Mesendoderm (in vitro differentiated cells): ENCODE results near the gene GDNF.
A peak's percentile ranks its signal among the peaks of the same experiment; 100 is the strongest.

Source experiments
- DNase-seq: peaks from one replicate; pipeline ENCODE4 v3.0.0; 2013
- H2AK5ac ChIP-seq: 2 replicates; pipeline ENCODE4 v1.6.1; 2013; ENCODE audit warnings: low read length, inconsistent platforms
- H2BK120ac ChIP-seq: 2 replicates; pipeline ENCODE4 v1.6.1; 2013; ENCODE audit warnings: low read depth, mild to moderate bottlenecking, low read length, moderate library complexity, mixed read lengths
- H2BK15ac ChIP-seq: replicated peaks from 2 replicates; pipeline ENCODE4 v1.6.1; 2013; ENCODE audit warnings: low read depth, mild to moderate bottlenecking, moderate library complexity
- H2BK5ac ChIP-seq: 2 replicates; pipeline ENCODE4 v1.6.1; 2013; ENCODE audit warnings: low read length, inconsistent platforms
- H3K18ac ChIP-seq: 2 replicates; pipeline ENCODE4 v1.6.1; 2013; ENCODE audit warnings: mild to moderate bottlenecking, low read length, mixed read lengths
- H3K23ac ChIP-seq: one replicate; pipeline ENCODE4 v1.6.1; 2013; ENCODE audit warnings: low read length
- H3K27ac ChIP-seq: 2 replicates; pipeline ENCODE4 v1.5.1; 2013; ENCODE audit warnings: low read depth, mild to moderate bottlenecking, inconsistent platforms, low read length, moderate library complexity
- H3K27me3 ChIP-seq: 2 replicates; pipeline ENCODE4 v1.6.1; 2013; ENCODE audit warnings: low read length, control low read depth, mild to moderate bottlenecking, inconsistent platforms; ENCODE audit not compliant: insufficient read depth, poor library complexity
- H3K36me3 ChIP-seq: 2 replicates; pipeline ENCODE4 v1.6.1; 2013; ENCODE audit warnings: low read length, inconsistent platforms; ENCODE audit not compliant: control insufficient read depth, insufficient read depth
- H3K4ac ChIP-seq: one replicate; pipeline ENCODE4 v1.6.1; 2013; ENCODE audit warnings: low read depth, mild to moderate bottlenecking, low read length, moderate library complexity
- H3K4me1 ChIP-seq: 2 replicates; pipeline ENCODE4 v1.6.1; 2013; ENCODE audit warnings: low read depth, low read length, inconsistent platforms; ENCODE audit not compliant: control insufficient read depth
- H3K4me2 ChIP-seq: 2 replicates; pipeline ENCODE4 v1.6.1; 2013; ENCODE audit warnings: low read length
- H3K4me3 ChIP-seq: 2 replicates; pipeline ENCODE4 v1.5.1; 2013; ENCODE audit warnings: mild to moderate bottlenecking, low read length
- H3K56ac ChIP-seq: one replicate; pipeline ENCODE4 v1.6.1; 2013; ENCODE audit warnings: low read length
- H3K79me1 ChIP-seq: 2 replicates; pipeline ENCODE4 v1.6.1; 2013; ENCODE audit warnings: low read length, inconsistent platforms
- H3K79me2 ChIP-seq: 2 replicates; pipeline ENCODE4 v1.6.1; 2013; ENCODE audit warnings: mild to moderate bottlenecking, low read length; ENCODE audit not compliant: control insufficient read depth, insufficient read depth
- H3K9ac ChIP-seq: 2 replicates; pipeline ENCODE4 v1.6.1; 2013; ENCODE audit warnings: low read length, inconsistent platforms
- H4K5ac ChIP-seq: one replicate; pipeline ENCODE4 v1.6.1; 2013; ENCODE audit warnings: low read length
- H4K8ac ChIP-seq: one replicate; pipeline ENCODE4 v1.6.1; 2013; ENCODE audit warnings: low read depth, mild to moderate bottlenecking, control low read depth, low read length, moderate library complexity
- WGBS: extraction: QIAGEN DNeasy Blood & Tissue Kit; methylation state at CpG from one replicate; pipeline ENCODE4 v1.1.7; 2013; ENCODE audit warnings: low lambda C conversion rate, missing lambda C conversion rate; ENCODE audit not compliant: insufficient coverage; ENCODE audit errors: extremely low coverage; 5-methylcytosine and 5-hydroxymethylcytosine counted together

GDNF gene

DNA sequence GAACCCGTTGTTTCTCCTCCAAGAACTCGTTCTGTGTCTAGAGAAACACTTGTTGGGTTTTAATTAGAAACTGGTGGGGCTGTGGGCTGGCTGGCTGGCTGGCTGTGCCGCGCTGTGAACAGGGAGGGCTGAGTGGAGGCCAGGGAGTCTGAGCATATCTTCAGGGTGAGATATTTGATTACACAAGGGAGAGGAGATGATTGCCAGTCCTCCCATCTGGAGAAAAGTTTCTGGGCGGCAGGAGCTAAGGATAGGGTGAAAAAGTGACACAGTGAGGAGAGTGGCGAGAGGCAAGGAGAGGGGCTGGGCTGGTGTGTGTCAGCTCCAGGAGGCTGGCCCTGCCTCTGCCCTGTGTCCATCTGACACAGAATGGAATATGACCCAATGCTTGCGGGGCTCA, 63.0 kb downstream of the GDNF start:
- Histone ChIP-seq H3K56ac (no peak overlapping the region), H3K4me1 (no peaks in the 10 kb centered on the region), H3K4me3 (no peak overlapping the region), H3K18ac (no peak overlapping the region), H2BK120ac (no peak overlapping the region), H3K4me2 (no peak overlapping the region), H2AK5ac (no peak overlapping the region), H3K4ac (no peak overlapping the region), H2BK15ac (no peak overlapping the region), H3K36me3 (no peaks in the 10 kb centered on the region), H4K8ac (no peak overlapping the region), H3K23ac (no peak overlapping the region), H2BK5ac (no peak overlapping the region), H4K5ac (no peak overlapping the region), H3K27me3 (no peaks in the 10 kb centered on the region), H3K79me2 (no peaks in the 10 kb centered on the region), H3K79me1 (no peaks in the 10 kb centered on the region), H3K27ac (no peak overlapping the region), H3K9ac (no peak overlapping the region)
- WGBS: no CpG with 5 or more reads among the region's 7 CpGs
- DNase-seq: no peak

DNA sequence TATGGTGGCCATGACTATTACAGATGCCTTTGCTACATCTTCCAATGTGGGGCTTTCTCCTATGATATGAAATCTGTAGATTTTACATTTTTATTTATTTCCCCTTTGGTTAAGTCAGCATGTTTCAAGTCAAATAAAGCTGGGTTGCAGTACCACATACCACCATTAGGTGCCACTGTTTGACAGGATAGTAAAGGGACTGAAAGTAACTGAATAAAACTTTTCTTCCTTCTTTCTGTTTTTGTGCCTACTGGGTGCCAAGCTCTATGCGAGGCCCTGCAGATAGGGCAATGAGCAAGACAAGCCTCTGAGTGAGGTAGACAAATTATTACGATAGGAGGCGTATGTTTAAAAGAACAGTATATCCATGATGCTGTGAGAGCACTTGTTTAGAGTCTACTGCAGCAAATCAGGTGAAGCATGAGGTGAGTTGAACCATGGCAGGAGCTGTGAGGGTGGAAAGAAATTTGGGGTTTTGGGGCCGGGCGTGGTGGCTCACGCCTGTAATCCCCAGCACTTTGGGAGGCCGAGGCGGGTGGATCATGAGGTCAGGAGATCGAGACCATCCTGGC, 64.8 kb downstream of the GDNF start:
- DNase-seq: peak; percentile 66
- Histone ChIP-seq H2AK5ac (no peak overlapping the region), H3K18ac (no peak overlapping the region), H3K4me2 (no peak overlapping the region), H3K9ac (no peak overlapping the region), H3K4me3 (no peak overlapping the region), H3K36me3 (no peaks in the 10 kb centered on the region), H2BK15ac (no peak overlapping the region), H3K56ac (no peak overlapping the region), H3K79me1 (no peaks in the 10 kb centered on the region), H2BK120ac (no peak overlapping the region), H2BK5ac (no peak overlapping the region), H3K27me3 (no peaks in the 10 kb centered on the region), H4K5ac (no peak overlapping the region), H3K27ac (no peak overlapping the region), H3K79me2 (no peaks in the 10 kb centered on the region), H3K4ac (no peak overlapping the region), H3K23ac (no peak overlapping the region), H4K8ac (no peak overlapping the region), H3K4me1 (no peaks in the 10 kb centered on the region)
- WGBS: no CpG with 5 or more reads among the region's 9 CpGs

DNA sequence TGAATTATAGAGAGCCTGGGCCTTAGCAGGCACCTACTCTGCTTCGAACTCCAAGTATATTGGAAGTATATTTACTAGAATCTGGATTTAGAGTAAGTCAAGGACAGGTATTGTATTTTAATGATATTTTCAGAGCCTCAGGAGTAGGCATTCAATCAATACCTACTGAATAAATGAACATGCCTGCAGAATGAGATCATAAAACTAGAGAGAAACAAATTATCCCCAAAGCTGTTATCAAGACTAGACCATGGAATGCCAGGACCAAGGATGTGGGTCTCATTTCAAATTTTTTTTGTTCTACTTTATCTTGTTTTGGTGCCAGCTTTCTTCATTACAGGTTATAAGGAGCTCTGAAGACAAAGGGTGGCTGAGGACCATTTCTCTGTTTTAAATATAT, 66.0 kb downstream of the GDNF start:
- no peak overlapping the region for H3K4ac ChIP-seq
- H2BK5ac ChIP-seq: no peak overlapping the region
- WGBS: no CpG with 5 or more reads among the region's 1 CpG
- no peaks in the 10 kb centered on the region for H3K27me3 ChIP-seq
- H2AK5ac ChIP-seq: no peak overlapping the region
- H4K8ac ChIP-seq: no peak overlapping the region
- no peak for DNase-seq
- H3K79me2 ChIP-seq: no peaks in the 10 kb centered on the region
- no peak overlapping the region for H3K4me2 ChIP-seq
- H3K23ac ChIP-seq: no peak overlapping the region
- H3K36me3 ChIP-seq: no peaks in the 10 kb centered on the region
- H2BK15ac ChIP-seq: no peak overlapping the region
- H3K9ac ChIP-seq: no peak overlapping the region
- no peak overlapping the region for H3K4me3 ChIP-seq
- H3K4me1 ChIP-seq: no peaks in the 10 kb centered on the region
- no peak overlapping the region for H4K5ac ChIP-seq
- H3K79me1 ChIP-seq: no peaks in the 10 kb centered on the region
- no peak overlapping the region for H3K18ac ChIP-seq
- H3K27ac ChIP-seq: no peak overlapping the region
- no peak overlapping the region for H2BK120ac ChIP-seq
- no peak overlapping the region for H3K56ac ChIP-seq

DNA sequence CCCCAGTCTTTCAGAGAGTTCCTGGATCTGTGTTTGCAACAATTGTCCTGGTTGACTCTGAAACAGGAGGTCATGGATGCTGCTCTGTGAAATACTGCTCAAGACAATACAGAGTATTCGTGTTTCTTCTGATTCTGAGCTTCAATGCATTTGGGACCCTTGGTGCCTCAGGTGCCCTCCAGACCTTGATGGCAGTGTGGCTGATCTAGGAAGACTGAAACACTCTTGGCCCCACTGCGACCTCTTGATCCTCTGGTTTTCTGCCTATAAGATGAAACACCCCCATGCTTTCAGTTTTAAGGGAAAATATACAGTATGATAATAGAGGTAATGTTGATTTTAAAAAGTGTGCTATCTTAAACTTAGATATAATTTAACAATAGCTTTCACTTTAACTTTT, 67.6 kb downstream of the GDNF start:
- Histone ChIP-seq H2BK5ac (no peak overlapping the region), H3K27ac (no peak overlapping the region)

DNA sequence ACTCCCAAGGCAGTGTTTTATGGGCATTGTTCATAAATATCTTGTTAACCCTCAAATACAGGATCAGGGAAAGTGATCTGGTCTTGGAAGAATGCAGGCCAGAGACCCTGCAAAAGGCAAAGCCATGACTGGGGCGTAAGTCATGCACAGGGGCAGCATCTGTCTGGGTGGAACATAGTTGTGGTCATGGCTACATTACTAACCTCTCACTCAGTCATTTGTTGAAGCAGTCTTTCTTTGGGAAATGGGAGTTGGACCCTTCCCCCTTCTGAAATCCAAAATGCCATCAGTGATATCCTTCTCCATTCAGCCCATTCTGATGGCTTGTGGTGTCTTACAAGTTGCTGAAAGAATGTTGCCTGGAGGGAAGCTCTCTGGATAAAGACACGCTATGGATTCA, 68.1 kb downstream of the GDNF start:
- Histone ChIP-seq H3K27me3 (no peaks in the 10 kb centered on the region), H2BK15ac (no peak overlapping the region), H3K79me2 (no peaks in the 10 kb centered on the region), H3K27ac (no peak overlapping the region), H3K56ac (no peak overlapping the region), H2AK5ac (no peak overlapping the region), H3K79me1 (no peaks in the 10 kb centered on the region), H3K9ac (no peak overlapping the region), H3K4ac (no peak overlapping the region), H3K4me3 (no peak overlapping the region), H3K4me2 (no peak overlapping the region), H3K36me3 (no peaks in the 10 kb centered on the region), H4K5ac (no peak overlapping the region), H3K18ac (no peak overlapping the region), H4K8ac (no peak overlapping the region), H2BK120ac (no peak overlapping the region), H2BK5ac (no peak overlapping the region), H3K4me1 (no peaks in the 10 kb centered on the region), H3K23ac (no peak overlapping the region)
- no peak for DNase-seq
- WGBS: no CpG with 5 or more reads among the region's 2 CpGs

More for the DNA sequence above, 67.6 kb downstream of the GDNF start:
- H3K9ac ChIP-seq: no peak overlapping the region
- H2AK5ac ChIP-seq: no peak overlapping the region
- H4K8ac ChIP-seq: no peak overlapping the region
- WGBS: no CpG with 5 or more reads among the region's 2 CpGs
- no peak overlapping the region for H3K56ac ChIP-seq
- H3K36me3 ChIP-seq: no peaks in the 10 kb centered on the region
- no peaks in the 10 kb centered on the region for H3K79me2 ChIP-seq
- H3K18ac ChIP-seq: no peak overlapping the region
- H3K4me2 ChIP-seq: no peak overlapping the region
- no peak overlapping the region for H4K5ac ChIP-seq
- no peaks in the 10 kb centered on the region for H3K27me3 ChIP-seq
- H3K23ac ChIP-seq: no peak overlapping the region
- no peak overlapping the region for H2BK120ac ChIP-seq
- no peaks in the 10 kb centered on the region for H3K4me1 ChIP-seq
- H3K4me3 ChIP-seq: no peak overlapping the region
- H2BK15ac ChIP-seq: no peak overlapping the region
- H3K4ac ChIP-seq: no peak overlapping the region
- H3K79me1 ChIP-seq: no peaks in the 10 kb centered on the region
- no peak for DNase-seq

DNA sequence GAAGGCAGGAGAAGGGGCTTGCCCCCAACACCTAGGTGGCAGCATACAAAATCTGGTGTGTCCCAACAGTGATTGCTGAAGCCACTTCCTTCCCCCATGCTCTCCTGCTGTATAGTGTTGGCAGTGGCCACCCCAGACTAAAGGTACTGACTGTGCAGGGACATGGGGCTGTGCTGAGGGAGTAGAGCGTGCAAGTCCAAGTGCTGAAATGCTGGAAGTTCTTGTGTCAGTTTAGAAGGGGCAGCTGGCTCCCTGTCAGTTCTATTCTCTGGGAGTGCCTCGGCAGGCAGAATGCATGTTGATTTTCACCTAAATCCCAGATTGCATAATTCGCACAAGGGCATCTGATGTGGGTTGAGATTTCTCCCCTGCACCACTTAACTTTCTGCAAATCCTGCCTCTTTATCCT, 68.6 kb downstream of the GDNF start:
- no CpG with 5 or more reads among the region's 3 CpGs for WGBS
- DNase-seq: no peak
- Histone ChIP-seq H3K79me2 (no peaks in the 10 kb centered on the region), H3K27me3 (no peaks in the 10 kb centered on the region), H4K5ac (no peak overlapping the region), H3K4me1 (no peaks in the 10 kb centered on the region), H3K56ac (no peak overlapping the region), H3K18ac (no peak overlapping the region), H2AK5ac (no peak overlapping the region), H3K4me3 (no peak overlapping the region), H2BK5ac (no peak overlapping the region), H3K4ac (no peak overlapping the region), H4K8ac (no peak overlapping the region), H3K4me2 (no peak overlapping the region), H3K36me3 (no peaks in the 10 kb centered on the region), H3K27ac (no peak overlapping the region), H2BK15ac (no peak overlapping the region), H3K79me1 (no peaks in the 10 kb centered on the region), H3K9ac (no peak overlapping the region), H3K23ac (no peak overlapping the region), H2BK120ac (no peak overlapping the region)
